Activated CD4-positive, alpha-beta T cell treated with anti-CD3 and anti-CD28 coated beads, Interleukin-2, amount 50 U/mL, for 1 hour (primary cell): ENCODE data around the gene TADA1.

Source experiments
- DNase-seq: peaks from one replicate; pipeline ENCODE4 v3.0.0-alpha.2; 2020

Gene TADA1, protein sequence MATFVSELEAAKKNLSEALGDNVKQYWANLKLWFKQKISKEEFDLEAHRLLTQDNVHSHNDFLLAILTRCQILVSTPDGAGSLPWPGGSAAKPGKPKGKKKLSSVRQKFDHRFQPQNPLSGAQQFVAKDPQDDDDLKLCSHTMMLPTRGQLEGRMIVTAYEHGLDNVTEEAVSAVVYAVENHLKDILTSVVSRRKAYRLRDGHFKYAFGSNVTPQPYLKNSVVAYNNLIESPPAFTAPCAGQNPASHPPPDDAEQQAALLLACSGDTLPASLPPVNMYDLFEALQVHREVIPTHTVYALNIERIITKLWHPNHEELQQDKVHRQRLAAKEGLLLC

DNA sequence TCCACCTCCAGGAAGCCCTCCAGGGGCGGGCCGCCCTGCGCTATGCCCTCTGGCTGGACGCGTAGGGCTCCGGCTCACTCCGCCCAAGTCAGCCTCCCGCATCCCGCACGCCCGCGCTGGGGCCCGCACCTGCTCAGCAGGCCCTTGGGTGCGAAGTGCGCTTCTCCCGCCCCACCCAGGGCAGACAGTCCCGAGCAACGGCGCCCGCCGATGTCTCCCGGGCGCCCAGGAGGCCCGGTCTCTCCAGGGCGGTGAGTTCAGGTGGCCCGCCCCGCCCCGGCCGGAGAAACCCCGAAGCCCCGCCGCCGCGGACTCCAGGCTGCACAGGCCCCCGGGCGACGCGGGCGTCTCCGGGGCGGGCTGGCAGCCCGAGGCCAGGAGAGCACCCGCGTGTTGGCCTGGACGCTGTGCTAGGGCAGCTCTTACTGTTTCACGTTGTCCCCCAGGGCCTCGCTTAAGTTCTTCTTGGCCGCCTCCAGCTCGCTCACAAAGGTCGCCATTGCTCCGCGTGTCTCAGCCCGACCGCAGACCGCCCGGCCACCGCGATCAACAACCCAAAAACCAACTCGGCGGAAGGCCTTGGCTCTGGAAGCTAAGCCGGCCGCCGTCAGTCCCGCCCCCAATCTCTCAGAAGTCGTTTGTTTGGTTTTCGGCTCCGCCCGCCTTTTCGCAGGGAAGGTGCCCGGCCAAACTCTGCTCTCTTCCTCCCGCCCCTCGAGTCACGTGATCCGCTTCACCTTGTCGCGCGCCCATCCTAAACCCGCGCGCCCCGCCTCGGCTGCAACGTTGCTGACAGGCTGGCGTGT, at the start of gene TADA1:
Gene TADA1 (minus strand): TSS at position 531 of the 806 bp plus-strand sequence. CDS start 31 bp downstream, at position 500.
- peak; percentile 99 for DNase-seq

DNA sequence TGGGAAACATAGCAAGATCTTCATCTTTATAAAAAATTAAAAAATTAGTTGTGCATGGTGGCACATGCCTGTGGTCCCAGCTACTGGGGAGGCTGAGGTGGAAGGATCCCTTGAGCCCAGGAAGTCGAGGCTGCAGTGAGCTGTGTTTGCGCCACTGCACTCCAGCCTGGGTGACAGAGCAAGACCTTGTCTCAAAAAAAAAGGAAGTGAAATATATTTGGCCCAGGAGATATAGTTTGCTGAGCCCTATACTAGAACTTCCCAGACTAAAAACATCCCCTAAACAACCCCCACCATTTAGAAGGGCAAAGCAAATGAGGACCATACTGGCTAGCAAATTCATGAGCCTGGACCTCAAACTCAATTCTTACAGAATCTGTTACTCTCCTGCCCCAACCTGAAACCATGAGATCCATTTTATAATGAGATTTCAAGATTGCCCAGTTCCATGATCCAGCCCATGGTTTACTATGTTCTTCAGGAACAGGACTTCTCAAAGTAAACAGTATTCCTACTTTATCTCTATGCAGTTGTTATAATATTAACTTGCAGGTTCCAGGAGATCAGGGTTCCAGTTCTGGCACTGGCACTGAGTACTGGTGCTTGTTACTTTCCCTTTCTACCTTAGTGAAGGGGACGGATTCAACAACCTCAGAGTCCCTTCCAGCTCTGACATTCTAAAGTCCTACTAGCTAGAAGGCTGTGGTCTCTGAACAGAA, 48.9 kb upstream of the TADA1 start:
- no peak for DNase-seq

DNA sequence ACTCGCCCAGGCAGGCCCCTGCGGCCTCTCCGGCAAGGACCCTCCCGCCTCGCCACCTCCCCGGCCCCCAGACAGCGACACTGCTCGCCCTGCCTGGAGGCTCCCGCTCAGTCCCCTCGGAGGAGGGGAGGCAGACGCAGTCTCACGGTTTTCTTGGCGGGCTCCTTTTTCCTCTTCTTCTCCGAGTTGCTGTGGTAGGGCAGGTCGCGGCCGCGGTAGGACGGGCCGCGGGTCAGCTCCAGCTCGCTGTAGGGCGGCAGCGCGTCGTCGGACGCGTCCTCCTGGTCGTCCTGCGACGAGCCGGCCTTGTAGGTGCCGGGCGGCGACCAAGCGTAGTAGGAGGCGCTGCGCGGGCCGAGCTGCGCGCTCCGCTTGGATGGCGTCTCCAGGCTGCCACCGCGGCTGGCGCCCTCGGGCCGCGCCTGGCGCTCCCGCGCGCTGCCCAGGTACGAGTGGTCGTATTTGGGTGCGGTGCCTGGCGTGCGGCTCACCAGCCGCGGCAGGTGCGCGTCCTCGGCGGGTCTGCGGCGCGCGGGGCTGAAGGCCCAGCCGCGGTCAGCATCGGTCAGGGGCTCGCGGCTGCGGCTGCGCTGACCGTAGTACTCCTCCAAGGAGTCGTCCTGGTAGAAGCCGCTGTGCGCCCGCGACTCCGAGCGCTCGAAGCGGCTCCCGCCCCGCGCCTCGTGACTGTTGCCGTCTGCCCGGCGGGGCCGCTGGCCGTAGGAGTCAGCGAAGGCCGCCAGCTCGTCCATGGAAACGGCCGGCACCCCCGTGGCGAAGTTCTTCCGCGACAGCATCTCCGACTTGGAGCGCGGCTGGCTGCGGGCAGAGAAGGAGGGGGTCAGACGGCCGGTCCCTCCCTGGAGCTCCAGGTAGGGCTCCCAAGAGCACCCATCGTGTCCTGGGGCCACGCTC, 44.8 kb upstream of the TADA1 start:
- DNase-seq: no peak

DNA sequence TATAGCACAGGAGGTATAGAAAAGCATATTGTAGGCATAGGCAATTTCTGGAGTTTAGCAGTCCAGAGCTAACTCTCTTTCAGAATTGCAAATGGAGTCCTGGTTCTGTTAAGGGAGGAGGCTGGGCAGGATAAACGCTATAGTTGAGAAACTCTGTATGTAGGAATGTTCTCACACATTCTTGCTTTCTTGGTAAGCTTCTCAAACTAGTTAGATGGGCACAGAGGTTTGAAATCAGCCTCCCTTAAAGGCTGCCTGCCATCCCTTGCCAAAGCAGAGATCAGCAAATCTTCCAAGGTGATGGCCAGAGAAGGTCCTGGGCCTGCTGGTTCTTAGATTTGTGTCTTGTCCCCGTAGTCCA, 42.9 kb upstream of the TADA1 start:
- DNase-seq: no peak

DNA sequence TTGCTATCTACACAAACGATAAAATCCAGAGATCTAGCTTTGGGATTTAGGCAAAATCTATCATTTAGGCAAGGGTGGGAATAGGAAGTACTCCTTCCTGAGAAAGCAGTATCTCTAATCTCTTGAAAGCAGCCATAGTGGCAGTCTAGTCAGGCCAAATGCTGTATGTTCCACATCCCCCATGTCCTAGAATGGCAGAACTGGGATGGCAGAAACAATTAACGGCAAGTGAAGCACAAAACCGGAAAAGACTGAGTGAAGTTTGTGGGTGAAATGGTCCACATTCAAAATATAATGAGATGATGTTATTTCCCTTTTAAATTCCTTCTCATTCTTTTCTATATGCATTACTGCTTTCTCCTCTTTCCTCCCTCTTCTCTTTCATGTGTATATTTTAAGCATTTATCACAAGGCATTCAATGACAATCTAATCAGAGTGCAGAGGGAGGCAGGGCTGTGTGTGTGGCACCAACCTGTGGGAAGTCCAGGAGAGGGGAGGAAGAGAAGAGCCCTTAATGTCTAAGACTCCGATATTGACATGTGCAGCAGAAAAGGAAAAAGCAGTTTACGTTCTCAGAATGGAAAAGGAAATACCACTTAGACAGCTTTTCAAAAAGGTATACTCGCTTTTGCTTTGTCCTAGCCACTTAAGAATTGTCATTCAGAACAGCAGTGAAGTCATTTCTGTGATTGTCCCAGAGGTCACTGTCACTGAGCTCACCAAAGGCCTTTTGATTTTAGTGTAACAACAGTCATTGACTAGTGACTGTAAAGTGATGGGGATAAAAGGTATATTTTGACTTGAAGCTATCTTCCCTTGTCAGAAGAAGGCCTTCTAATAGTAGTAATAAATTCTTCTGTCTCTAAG, 42.3 kb upstream of the TADA1 start:
- DNase-seq: no peak

DNA sequence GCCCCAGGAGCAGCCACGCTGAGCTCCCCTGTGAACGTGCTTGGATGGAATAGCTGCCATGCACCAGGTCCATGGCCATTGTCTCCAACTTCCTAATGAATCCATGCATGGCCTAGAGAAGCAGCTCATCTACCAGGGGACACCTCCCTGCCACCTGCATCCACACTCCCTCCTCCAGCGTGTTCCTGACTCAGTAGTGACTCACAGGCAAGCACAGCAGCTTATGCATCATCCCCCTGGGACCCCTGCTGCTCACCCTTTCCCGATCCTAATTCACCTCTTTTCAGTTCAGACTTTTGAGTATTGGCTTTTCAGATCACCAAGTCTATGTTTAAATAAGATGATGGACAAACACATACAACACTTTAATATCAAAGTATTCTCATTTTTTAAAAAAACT, 39.9 kb upstream of the TADA1 start:
- DNase-seq: no peak

DNA sequence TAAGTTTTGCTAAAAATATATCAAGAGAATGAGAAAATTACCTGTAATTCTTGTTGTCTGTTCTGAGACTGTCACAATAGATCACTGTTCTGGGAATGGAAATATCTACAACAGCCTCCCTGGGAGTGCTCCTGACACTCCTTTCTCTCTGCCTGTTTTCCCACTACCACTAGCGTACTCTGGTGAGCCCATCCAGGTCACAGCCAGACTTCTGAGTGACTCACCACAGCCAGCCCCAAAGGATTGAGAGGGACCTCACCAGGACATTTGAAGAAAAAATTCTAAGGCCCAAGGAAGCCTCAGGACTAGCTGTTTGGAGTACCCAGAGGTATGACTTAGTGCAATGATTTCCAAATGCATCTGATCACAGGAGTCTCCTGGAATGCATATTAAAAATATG, 39.0 kb upstream of the TADA1 start:
- DNase-seq: no peak

DNA sequence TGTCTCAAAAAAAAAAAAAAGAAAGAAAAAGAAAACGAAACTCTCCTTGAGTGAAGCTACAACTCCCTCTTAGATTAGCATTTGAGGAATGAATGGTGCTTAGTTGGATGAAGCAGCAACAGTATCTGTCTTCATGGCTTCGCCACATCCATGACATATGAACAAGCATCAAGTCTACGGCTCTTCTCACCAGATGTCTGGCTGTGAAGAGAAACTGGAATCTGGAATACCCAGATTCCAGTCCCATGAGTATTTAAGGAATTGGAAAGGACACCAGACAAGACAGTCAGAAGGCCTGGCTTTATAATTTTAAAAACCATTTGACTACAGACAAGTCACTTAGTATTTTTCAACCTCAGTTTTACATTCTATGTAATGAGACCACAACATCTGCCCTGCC, 38.0 kb upstream of the TADA1 start:
- no peak for DNase-seq

DNA sequence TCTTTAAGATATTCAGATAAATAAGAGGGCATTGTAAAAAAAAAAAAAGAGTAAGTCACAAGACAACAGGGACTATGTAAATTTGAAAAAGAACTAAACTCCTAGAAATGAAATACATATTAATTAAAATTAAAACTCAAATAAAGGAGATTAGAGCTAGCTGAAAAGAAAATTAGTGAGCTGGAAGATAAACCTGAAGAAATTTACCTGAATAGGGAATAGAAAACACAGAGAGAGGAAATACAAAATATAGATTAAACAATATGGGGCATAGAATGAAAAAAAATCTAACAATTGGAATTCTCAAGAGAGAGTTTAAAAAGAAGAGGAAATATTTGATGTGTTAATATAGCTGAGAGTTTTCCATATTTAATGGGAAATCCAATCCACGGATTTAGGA, 35.6 kb upstream of the TADA1 start:
- no peak for DNase-seq

DNA sequence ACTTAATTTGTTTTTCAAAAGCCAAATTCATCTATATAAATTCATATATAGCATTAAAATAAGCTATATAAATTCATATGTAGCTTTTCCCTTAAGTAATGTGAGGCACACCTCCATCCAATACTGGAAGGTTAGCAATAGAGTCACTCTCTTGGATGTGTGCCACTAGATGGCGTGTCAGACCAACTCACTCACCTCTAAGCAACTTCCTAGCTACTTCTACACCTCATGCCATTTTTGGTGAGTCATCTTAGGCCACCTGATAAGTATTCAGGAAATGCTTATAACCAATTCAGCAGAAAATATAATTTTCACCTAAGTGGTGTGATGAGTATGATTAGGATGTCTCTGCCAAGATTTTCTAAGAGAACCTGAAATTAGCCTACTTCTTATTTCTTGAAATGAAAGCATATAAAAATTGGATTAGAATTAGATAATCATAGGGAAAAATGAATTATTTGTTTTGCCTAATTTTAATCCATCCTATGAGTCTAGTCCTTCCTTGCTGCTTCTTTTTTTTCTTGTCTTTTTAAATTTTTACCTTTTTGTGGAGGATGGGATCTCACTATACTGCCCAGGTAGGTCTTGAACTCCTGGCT, 34.4 kb upstream of the TADA1 start:
- DNase-seq: peak; percentile 69

DNA sequence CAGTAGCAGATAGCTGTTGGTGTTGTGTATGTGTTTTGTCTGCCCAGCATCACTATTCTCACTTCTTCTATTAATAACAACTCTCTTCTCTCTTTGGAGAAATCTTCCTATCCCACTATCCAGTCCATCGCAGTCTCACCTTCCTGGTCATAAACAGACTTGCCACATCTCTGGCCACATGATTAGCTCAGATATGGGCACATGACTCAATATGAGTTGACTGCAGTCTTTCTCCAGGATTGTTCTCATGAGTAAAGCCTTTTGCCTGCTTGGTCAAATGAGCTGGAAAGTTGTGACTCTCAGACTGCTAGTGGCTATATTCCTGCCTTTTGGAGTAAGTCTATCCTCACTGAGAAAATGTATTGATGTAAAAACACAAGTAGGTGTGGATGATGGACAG, 32.9 kb upstream of the TADA1 start:
- DNase-seq: no peak

DNA sequence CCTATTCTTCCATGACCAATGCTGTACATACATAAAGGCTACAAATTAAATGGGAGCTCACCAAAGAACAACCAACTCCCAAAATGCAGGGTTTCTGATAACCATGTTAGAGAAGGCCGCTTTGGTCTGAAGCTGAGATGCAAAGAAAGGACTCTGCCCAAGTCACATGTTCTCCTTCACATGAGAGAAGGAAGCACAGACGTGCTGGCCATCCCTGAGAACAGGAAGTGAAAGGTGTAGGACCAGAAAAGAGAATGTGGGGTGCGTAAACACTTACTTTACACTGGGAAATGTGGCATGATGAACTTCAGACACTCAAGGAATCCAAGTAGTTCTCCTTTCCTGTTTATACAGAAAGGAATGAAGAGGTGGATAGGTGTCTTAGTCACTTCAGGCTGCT, 31.7 kb upstream of the TADA1 start:
- DNase-seq: no peak

DNA sequence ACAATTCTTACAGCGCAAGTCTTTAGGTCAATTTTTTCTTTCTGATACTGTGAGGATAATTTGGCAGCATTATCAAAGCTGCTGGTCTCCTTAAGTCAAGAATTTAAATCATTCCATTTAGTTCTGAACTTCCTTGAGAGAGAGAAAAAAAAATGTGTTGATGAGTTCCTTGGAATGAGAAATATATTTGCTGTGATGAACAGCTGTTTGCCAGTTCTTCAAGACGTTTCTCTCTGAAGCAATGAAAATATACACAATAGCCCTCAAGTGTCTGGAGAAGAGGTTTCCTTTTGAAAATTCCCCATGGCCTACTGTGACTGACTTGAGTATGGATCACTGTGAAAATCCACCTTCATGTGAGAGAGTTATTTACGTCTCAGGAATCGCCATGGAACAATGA, 31.0 kb upstream of the TADA1 start:
- DNase-seq: no peak

DNA sequence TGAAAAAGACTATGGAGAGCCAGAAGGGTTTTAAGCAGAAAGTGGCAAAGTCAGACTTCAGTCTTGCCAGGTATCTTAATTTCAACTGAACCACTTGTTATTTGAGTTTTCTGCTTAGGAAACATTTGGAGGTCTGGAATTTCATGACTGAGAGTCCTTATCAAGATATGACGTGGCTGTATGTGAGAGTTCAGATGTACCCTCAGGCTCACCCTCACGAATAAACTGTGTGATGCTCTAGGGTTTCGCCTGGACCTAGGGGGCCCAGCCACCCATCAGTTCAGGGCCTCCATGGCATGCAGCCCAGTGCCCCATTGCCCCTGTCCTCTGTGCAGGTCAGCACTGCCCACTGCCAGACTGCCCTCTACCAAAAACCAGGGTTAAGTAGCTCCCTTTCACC, 30.6 kb upstream of the TADA1 start:
- DNase-seq: no peak

DNA sequence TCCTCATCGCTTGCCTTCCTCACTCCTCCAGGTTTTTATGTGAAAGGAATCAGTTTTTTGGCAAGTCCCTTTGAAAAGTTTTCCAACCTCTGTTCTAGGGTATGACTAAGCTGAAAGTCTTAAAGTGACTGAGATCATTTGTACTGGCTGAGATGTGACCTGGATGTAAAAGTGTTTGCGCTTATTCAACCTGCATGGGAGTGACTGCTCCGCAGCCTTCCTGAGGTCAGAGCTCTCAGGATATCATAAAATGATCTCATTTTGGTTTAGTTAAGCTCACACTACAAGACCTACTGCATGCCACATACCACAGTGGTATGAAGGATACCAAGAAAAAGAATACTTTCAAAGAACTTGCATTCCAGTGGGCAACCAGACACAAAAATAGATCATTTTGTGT, 29.8 kb upstream of the TADA1 start:
- DNase-seq: no peak

DNA sequence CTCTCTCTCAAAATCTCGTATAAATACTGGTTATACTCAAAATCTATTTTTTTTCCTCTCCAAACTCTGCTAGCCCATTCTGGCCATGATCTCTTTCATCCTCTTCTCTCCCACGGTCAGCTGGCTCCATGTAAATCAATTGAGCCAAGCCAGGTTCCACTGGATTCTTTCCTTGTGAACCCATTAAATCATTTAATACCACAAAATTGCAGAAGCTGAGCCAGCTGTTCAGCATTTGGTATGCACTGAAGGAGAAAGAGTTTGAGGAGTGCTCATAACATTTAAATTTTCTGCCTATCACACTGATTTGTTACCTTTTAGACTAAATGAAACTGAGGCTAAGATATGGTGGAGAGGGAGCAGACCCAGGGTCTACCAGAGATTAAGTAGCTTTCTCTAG, 29.1 kb upstream of the TADA1 start:
- DNase-seq: no peak

DNA sequence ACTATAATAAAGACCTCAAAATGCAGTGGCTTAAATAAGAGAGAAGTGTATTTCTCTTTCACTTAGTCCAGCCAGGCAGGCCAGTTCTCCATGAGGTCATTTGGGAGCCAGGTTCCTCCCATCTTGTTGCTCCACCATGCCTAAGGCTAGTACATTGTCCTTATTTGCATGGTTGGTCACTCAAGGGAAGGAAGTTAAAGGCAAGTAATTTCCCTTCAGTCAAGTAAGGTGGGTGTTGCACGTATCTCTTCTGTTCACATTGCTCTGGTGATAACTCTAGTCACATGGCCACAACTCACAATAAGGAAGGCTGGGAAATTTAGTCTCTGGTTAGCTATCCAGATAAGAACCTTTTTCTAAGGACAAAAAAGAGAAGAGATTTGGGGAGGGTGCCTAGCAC, 27.2 kb upstream of the TADA1 start:
- DNase-seq: no peak

DNA sequence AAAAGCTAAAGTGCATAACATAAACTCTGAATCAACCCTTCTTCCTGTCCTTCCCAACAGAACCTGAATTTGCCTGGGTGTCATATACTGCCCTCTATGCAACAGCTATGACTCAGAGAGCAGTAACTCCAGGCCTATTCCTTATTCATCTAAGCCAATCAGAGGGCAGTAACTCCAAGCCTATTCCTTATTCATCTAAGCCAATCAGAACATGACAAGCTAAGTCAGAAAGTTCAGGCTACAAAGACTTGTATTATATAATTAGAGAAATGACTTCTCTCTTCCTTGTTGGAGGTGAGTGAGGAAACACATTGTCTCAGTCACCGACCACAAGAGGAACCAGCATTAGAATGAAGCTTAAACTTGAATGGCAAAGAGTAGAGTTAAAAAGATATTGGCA, 26.2 kb upstream of the TADA1 start:
- DNase-seq: no peak

DNA sequence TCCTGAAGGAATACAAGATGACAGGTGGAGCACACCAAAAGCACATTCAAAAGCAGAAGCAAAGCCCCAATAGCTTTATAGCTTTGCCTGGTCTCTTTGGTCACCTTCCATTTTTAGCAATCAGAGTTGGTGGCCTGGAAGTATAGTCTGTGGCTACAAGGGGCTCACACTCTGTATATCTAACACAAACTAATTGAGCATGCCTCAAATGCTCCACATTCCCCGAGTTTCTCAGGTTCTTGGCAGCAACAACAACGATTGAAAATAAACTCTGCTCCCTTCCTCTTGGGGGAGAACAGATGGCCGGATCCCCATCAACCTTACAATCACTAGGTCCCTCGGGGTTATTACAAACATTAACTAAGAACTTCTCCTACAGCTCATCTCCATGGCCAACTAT, 24.9 kb upstream of the TADA1 start:
- no peak for DNase-seq

DNA sequence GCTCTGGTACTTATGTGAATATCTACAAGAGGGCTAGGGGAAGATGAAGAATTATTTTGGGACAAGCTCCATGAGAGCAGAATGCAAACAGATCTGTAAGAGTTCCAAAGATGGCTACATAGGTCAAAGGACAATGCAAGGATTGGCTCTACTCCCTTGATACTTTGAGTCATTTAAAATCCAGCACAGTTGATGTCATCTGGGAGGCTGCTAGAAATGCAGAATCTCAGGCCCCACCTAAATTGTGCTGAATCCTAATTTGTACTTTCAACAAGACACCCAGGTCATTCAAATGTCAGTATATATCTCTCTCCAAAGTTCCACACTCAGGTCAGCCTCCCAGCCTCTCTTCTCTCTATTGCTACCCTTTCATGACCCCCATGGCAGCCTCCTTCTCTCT, 23.7 kb upstream of the TADA1 start:
- DNase-seq: no peak

DNA sequence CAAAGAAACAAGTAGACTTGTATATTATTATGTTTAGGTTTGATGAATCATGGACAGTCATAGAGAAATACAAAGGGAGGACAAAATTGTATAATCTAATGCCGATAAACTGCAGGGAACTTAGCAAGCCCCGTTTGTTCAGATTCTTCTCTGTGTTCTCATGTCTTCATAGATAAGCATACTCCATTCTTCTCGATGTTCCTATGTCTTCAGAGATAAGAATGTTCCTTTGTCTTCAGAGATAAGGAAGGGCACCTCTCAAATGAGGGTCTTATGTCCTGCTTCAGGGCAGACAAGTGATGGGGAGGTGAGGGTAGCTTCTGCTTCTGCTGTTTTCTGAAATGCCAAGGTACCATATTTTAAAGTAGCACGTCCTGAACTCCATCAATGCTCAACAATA, 19.7 kb upstream of the TADA1 start:
- no peak for DNase-seq
